Peyer's patch (tissue), 4 donors: ENCODE results near the gene PXDN.

ENCODE experiments used
- CTCF ChIP-seq, 6 experiments: fragments of 450-650 bp in 4 of 6; fragments of 200-600 bp in 2 of 6; sonication (generic) in 1 of 6; IDR thresholded peaks; one replicate each; pipeline ENCODE4 v1.5.1; 2017 to 2019; ENCODE audit warnings: antibody characterized with exemption in 6 of 6, mild to moderate bottlenecking in 3 of 6, moderate library complexity in 1 of 6
- POLR2A ChIP-seq, 2 donors: fragments of 450-650 bp; IDR thresholded peaks; one replicate each; pipeline ENCODE4 v1.5.1; 2017; ENCODE audit warnings: antibody characterized with exemption in 2 of 2, mild to moderate bottlenecking in 2 of 2, moderate library complexity in 2 of 2

DNA sequence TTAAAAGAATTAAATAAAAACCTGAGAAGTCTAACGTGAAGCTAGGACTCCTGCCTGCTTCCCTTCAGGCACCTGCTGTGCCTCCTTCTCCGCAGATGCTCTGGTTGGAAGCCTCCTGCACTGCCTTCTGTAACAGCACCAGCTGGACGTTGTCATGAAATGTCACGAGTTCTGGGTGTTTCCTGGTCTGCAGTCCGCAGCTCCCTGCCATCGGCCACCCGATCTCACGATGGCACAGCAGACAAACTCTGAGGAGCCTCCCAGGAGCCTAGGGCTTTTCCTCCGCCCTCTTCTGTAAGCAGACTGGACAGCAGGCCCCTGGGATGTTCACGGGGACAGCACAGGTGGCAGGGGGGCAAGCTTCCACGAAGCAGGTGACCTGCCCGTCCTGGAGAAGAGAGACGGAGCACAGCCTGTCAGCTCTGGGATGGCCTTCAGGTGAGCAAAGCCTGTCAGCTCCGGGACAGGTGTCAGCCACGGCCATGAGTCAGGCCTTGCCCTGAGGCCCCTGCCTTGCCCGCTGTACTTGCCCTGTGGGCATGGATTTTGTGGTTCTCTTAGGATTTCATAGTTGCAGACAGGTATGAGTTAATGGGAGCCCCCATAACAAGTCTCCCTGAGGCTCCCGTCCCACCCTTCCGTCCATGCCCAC is 110.3 kb downstream of the PXDN start:
- TF ChIP-seq CTCF (IDR thresholded peaks at IDR 0.05): no peak
- no peak for TF ChIP-seq POLR2A (IDR thresholded peaks at IDR 0.05)
